ENCODE results near the gene DGLUCY.

DNA sequence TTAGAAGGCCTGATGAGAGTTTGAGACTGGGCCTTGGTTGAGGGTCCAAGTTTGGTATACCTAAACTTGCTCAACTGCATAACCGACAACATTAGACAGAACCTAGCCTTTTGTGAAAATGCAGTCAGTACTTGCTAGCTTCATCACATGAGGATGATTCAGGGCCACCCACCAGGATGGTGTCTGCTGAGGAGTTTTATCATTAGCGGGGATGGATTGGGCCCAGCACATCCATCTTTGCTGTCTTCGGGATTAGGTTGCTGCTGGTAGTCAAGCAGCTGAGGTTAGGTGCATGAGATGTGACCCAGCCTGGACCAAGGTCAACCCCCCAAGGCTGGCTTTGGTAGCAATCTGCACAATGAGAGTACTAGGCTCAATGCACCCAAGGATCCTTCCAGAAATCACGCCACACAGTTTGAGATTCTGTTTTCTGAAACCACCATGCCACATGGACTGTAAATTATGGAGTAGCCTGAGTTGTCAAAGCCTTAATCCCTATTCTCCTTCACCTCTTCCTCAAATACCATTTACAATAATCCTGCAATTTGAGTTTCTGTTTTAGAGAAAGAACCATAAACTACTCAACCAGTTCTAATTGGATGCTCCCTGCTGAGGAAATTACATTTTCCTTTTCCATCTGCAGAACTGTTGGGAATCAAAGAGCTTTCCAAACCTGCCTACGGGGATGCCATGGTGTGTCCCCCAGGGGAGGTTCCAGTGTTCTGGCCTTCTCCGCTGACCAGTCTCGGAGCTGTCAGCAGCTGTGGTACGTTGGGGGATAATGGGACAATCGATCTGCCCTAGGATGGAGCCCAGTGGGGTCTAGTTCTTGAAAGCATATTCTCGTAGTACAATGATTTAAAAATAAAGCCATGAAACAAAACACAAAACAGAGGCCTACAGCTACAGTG, 61.7 kb downstream of the DGLUCY start:
- no peak for TF ChIP-seq SNAI2 (CRISPR knock-in tag; IDR thresholded peaks at IDR 0.05)
- TF ChIP-seq ARNTL (CRISPR knock-in tag; IDR thresholded peaks at IDR 0.05; ENCODE audit: borderline replicate concordance, low read depth) = no peak
- TF ChIP-seq RARB (CRISPR knock-in tag; IDR thresholded peaks at IDR 0.05) = no peak
- no peak for TF ChIP-seq ZNF565 (CRISPR knock-in tag; conservative IDR thresholded peaks at IDR 0.05; ENCODE audit: low read depth)
- TF ChIP-seq, protein P1, sequence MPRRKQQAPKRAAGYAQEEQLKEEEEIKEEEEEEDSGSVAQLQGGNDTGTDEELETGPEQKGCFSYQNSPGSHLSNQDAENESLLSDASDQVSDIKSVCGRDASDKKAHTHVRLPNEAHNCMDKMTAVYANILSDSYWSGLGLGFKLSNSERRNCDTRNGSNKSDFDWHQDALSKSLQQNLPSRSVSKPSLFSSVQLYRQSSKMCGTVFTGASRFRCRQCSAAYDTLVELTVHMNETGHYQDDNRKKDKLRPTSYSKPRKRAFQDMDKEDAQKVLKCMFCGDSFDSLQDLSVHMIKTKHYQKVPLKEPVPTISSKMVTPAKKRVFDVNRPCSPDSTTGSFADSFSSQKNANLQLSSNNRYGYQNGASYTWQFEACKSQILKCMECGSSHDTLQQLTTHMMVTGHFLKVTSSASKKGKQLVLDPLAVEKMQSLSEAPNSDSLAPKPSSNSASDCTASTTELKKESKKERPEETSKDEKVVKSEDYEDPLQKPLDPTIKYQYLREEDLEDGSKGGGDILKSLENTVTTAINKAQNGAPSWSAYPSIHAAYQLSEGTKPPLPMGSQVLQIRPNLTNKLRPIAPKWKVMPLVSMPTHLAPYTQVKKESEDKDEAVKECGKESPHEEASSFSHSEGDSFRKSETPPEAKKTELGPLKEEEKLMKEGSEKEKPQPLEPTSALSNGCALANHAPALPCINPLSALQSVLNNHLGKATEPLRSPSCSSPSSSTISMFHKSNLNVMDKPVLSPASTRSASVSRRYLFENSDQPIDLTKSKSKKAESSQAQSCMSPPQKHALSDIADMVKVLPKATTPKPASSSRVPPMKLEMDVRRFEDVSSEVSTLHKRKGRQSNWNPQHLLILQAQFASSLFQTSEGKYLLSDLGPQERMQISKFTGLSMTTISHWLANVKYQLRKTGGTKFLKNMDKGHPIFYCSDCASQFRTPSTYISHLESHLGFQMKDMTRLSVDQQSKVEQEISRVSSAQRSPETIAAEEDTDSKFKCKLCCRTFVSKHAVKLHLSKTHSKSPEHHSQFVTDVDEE (CRISPR knock-in tag; IDR thresholded peaks at IDR 0.05) = no peak
- no peak for TF ChIP-seq ZFP3 (CRISPR knock-in tag; IDR thresholded peaks at IDR 0.05)
- no peak for TF ChIP-seq ZFP30 (CRISPR knock-in tag; IDR thresholded peaks at IDR 0.05)

Measured in SK-N-SH treated with all-trans-retinoic acid at 6 μM for 48 hours (cell line).